ENCODE results near the gene SERPINA4. TPM values are rescaled to one million over a fixed set of nuclear protein-coding genes. Genes with fewer than 3 reads are reported as not detected.

SERPINA4 gene
- total RNA-seq, 1 experiment from 2014 or later, result not detected

DNA sequence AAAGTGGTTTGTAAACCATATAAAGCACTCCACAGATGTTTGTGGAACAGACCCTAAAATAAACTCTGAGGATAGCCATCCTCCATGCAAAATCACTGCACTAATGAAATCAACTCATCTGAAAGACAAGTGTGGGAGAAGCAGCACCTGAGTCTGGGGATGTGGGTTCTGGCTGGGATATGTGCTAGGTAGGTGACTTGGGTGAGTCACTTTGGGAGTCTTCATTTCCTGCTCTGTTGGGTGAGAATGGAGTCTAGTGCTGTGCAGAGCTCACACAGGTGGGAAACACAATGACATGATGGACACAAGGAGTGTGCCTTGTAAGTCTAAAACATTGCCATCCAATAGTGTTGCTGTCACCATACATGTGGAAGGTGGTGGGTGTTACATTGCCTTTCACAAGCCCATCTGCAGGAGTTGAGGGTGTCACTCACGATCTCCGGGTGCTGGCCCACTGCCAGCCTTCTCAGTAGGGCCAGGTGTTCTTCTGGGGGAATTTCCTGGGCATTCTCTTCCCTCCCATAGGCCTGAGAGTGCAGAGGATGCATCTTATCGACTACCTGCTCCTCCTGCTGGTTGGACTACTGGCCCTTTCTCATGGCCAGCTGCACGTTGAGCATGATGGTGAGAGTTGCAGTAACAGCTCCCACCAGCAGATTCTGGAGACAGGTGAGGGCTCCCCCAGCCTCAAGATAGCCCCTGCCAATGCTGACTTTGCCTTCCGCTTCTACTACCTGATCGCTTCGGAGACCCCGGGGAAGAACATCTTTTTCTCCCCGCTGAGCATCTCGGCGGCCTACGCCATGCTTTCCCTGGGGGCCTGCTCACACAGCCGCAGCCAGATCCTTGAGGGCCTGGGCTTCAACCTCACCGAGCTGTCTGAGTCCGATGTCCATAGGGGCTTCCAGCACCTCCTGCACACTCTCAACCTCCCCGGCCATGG, 2.0 kb downstream of the SERPINA4 start:
- Histone ChIP-seq H3K79me1 (ENCODE audit: insufficient read depth, low read depth, low read length, poor library complexity, severe bottlenecking) (no peaks in the 10 kb centered on the region), H3K18ac (ENCODE audit: insufficient read length, low read depth, low read length) (no peak overlapping the region)
- peaks cover 8% of the 10 kb centered on the region for H3K27me3 Mint-ChIP-seq (ENCODE audit: low read depth)

More for the DNA sequence above, 2.0 kb downstream of the SERPINA4 start:
- H4K91ac ChIP-seq (ENCODE audit: insufficient read length, low read depth, low read length), result no peak overlapping the region
- no peak overlapping the region for H2BK20ac ChIP-seq (ENCODE audit: low read depth, low read length, poor library complexity, severe bottlenecking)
- no peak overlapping the region for H2BK5ac ChIP-seq (ENCODE audit: insufficient read length, low read length)
- no peak overlapping the region for H2BK120ac ChIP-seq (ENCODE audit: low read depth, low read length, poor library complexity, severe bottlenecking)
- H3K23ac ChIP-seq (ENCODE audit: insufficient read length, low read depth, low read length), result no peak overlapping the region
- no peak overlapping the region for H2AK5ac ChIP-seq (ENCODE audit: insufficient read length, low read length)
- H4K20me1 ChIP-seq (ENCODE audit: control insufficient read depth, insufficient read depth, insufficient read length), result no peaks in the 10 kb centered on the region
- no peaks in the 10 kb centered on the region for H3K27me3 ChIP-seq (ENCODE audit: insufficient read depth, low read length)
- no peak overlapping the region for H3T11ph ChIP-seq (ENCODE audit: low read length)
- Mint-ChIP-seq H3K36me3 (ENCODE audit: insufficient read depth in 1 of 3, low read depth in 3 of 3) (no peaks in the 10 kb centered on the region), H3K9me3 (no peaks in the 10 kb centered on the region; a peak in 1 of 5 replicates), H3K4me3 (no peak overlapping the region), H3K4me1 (no peaks in the 10 kb centered on the region), H3K27ac (peak overlapping the region in 1 of 3 experiments; percentile 57; a peak in 1 of 7 replicates)
- H3K4ac ChIP-seq (ENCODE audit: low read depth, low read length), result no peak overlapping the region
- no peak overlapping the region for H2AFZ ChIP-seq (ENCODE audit: low read length)
- no peak overlapping the region for H4K8ac ChIP-seq (replicated peaks; ENCODE audit: insufficient read length, low read depth, low read length)
- H3K4me1 ChIP-seq (ENCODE audit: insufficient read depth, low read length), result no peaks in the 10 kb centered on the region
- TF ChIP-seq, protein P1, sequence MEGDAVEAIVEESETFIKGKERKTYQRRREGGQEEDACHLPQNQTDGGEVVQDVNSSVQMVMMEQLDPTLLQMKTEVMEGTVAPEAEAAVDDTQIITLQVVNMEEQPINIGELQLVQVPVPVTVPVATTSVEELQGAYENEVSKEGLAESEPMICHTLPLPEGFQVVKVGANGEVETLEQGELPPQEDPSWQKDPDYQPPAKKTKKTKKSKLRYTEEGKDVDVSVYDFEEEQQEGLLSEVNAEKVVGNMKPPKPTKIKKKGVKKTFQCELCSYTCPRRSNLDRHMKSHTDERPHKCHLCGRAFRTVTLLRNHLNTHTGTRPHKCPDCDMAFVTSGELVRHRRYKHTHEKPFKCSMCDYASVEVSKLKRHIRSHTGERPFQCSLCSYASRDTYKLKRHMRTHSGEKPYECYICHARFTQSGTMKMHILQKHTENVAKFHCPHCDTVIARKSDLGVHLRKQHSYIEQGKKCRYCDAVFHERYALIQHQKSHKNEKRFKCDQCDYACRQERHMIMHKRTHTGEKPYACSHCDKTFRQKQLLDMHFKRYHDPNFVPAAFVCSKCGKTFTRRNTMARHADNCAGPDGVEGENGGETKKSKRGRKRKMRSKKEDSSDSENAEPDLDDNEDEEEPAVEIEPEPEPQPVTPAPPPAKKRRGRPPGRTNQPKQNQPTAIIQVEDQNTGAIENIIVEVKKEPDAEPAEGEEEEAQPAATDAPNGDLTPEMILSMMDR (conservative IDR thresholded peaks at IDR 0.05), result no peak
- H3K23me2 ChIP-seq (ENCODE audit: insufficient read length, low read depth, low read length, poor library complexity, severe bottlenecking), result no peaks in the 10 kb centered on the region
- H3K14ac ChIP-seq (ENCODE audit: insufficient read depth, low read length), result no peak overlapping the region
- H3K9me3 ChIP-seq (ENCODE audit: control insufficient read depth, low read depth, low read length), result no peaks in the 10 kb centered on the region
- no peak overlapping the region for H4K5ac ChIP-seq (ENCODE audit: insufficient read length, low read depth, low read length)
- WGBS (ENCODE audit: extremely low coverage, insufficient read length, low lambda C conversion rate), result no CpG with 5 or more reads among the region's 16 CpGs
- no peak overlapping the region for H3K4me2 ChIP-seq (ENCODE audit: insufficient read depth, insufficient read length, low read length)
- no peak for DNase-seq
- no peak overlapping the region for H3K56ac ChIP-seq (ENCODE audit: insufficient read length, low read depth, low read length)
- no peak overlapping the region for H2BK15ac ChIP-seq (ENCODE audit: low read depth, low read length)
- H2BK12ac ChIP-seq (ENCODE audit: insufficient read length, low read depth, low read length), result no peak overlapping the region
- H3K79me2 ChIP-seq (ENCODE audit: insufficient read depth, low read length), result no peaks in the 10 kb centered on the region
- no peak overlapping the region for H3K27ac ChIP-seq (ENCODE audit: insufficient read length, low read depth, low read length)
- H3K9ac ChIP-seq (ENCODE audit: extremely low read depth, insufficient read length, low read length), result no peak overlapping the region

Data from H9 (cell line).